GM12878 (cell line): Measurements from ENCODE around the gene CNTN4. TPM values are rescaled to one million over a fixed set of nuclear protein-coding genes. Genes with fewer than 3 reads are reported as not detected.

Experiments
- ATAC-seq: fragments of 200-7000 bp; cut with Tn5 transposase; 3 replicates; pipeline ENCODE4 v1.9.1; 2020; ENCODE audit warnings: mild to moderate bottlenecking, moderate library complexity
- BruUV-seq: library from RNA; stranded (reverse); fragments of 400-500 nt; replicated peaks from 2 replicates; lab custom pipeline; 2021; lab: Mats Ljungman, UMichigan
- CTCF ChIA-PET: fragments of 300-600 bp; sonication (Branson Sonifier 250); formaldehyde crosslinking; extraction: SDS; loops from one replicate; lab custom pipeline; 2021; ENCODE audit warnings: inconsistent platforms; lab: Yijun Ruan, JAX
- POLR2A ChIA-PET: fragments of 350-600 bp; formaldehyde crosslinking; extraction: SDS; loops from one replicate; lab custom pipeline; 2021; ENCODE audit warnings: inconsistent platforms; lab: Charles Lee
- RAD21 ChIA-PET: fragments of 300-600 bp; sonication (Branson Sonifier 250); formaldehyde crosslinking; loops from one replicate; lab custom pipeline; 2023; ENCODE audit warnings: antibody characterized with exemption; ENCODE audit not compliant: unreplicated experiment; lab: Charles Lee
- SMC1A ChIA-PET: fragments of 300-600 bp; sonication (Branson Sonifier 250); formaldehyde crosslinking; loops from one replicate; lab custom pipeline; 2023; ENCODE audit not compliant: unreplicated experiment, uncharacterized antibody; lab: Charles Lee
- DNase-seq: peaks from one replicate; pipeline ENCODE4 v3.0.0-alpha.2; 2011; ENCODE audit warnings: low read depth, low spot score
- FAIRE-seq: peaks from 3 replicates; lab custom pipeline; 2011; peaks lifted over from hg19 to GRCh38; lab: Jason Lieb, UNC
- H2AFZ ChIP-seq: 2 replicates; pipeline ENCODE4 v1.6.0; 2011; ENCODE audit warnings: low read depth, low read length, control low read depth; ENCODE audit not compliant: control insufficient read depth
- H3K27ac ChIP-seq: 2 replicates; pipeline ENCODE4 v1.5.1; 2011; ENCODE audit warnings: control low read depth; ENCODE audit not compliant: control insufficient read depth, insufficient read depth
- H3K27me3 ChIP-seq, 2 experiments: replicated peaks in 1 of 2; 2 replicates each; pipeline versions ENCODE4 v1.6.0 to v1.6.1; 2011; ENCODE audit warnings: low read length in 1 of 2; ENCODE audit not compliant: control insufficient read depth in 2 of 2, insufficient read depth in 2 of 2
- H3K36me3 ChIP-seq, 2 experiments: 2 replicates each; pipeline ENCODE4 v1.5.1; 2011; ENCODE audit warnings: low read length in 1 of 2; ENCODE audit not compliant: control insufficient read depth in 2 of 2, insufficient read depth in 2 of 2
- H3K4me1 ChIP-seq: 2 replicates; pipeline ENCODE4 v1.6.1; 2011; ENCODE audit warnings: mild to moderate bottlenecking, low read length, moderate library complexity, mixed read lengths; ENCODE audit not compliant: control insufficient read depth, insufficient read depth
- H3K4me2 ChIP-seq: 2 replicates; pipeline ENCODE4 v1.6.0; 2011; ENCODE audit warnings: control low read depth; ENCODE audit not compliant: control insufficient read depth, insufficient read depth
- H3K4me3 ChIP-seq: fragments of 200-600 bp; sonication (generic); 2 replicates; pipeline ENCODE4 v1.5.1; 2016
- H3K79me2 ChIP-seq: 2 replicates; pipeline ENCODE4 v1.6.0; 2011; ENCODE audit warnings: low read length; ENCODE audit not compliant: control insufficient read depth, insufficient read depth
- H3K9ac ChIP-seq: 2 replicates; pipeline ENCODE4 v1.8.0; 2011; ENCODE audit warnings: low read length, control low read depth, mixed read lengths; ENCODE audit not compliant: control insufficient read depth, insufficient read depth
- H3K9me3 ChIP-seq: replicated peaks from 3 replicates; pipeline ENCODE4 v1.5.1; 2011; ENCODE audit warnings: mild to moderate bottlenecking, low read length; ENCODE audit not compliant: control insufficient read depth, insufficient read depth
- H4K20me1 ChIP-seq: 2 replicates; pipeline ENCODE4 v1.6.0; 2011; ENCODE audit not compliant: control insufficient read depth, insufficient read depth
- ATF3 ChIP-seq: IDR thresholded peaks from 2 replicates; pipeline ENCODE4 v1.6.1; 2011; ENCODE audit warnings: low read depth, mild to moderate bottlenecking, low read length, moderate library complexity, borderline replicate concordance; ENCODE audit errors: extremely low read depth
- ATF7 ChIP-seq: fragments of 450-650 bp; IDR thresholded peaks from 2 replicates; pipeline ENCODE4 v1.6.1; 2016; ENCODE audit warnings: low read depth, mild to moderate bottlenecking
- GATAD2B ChIP-seq: fragments of 450-650 bp; conservative IDR thresholded peaks from 2 replicates; pipeline ENCODE4 v1.6.1; 2017; ENCODE audit warnings: low read depth, mild to moderate bottlenecking, moderate library complexity
- POLR2AphosphoS2 ChIP-seq: IDR thresholded peaks from 2 replicates; pipeline ENCODE4 v1.6.1; 2011; ENCODE audit warnings: low read depth, mild to moderate bottlenecking, low read length, improper control_type of control experiment, moderate library complexity
- SMARCA5 ChIP-seq: fragments of 450-650 bp; IDR thresholded peaks from 2 replicates; pipeline ENCODE4 v1.6.1; 2017; ENCODE audit warnings: mild to moderate bottlenecking
- SRF ChIP-seq, 2 experiments: IDR thresholded peaks; 2 replicates each; pipeline ENCODE4 v1.6.1; 2011; ENCODE audit warnings: low read depth in 2 of 2, low read length in 2 of 2, mild to moderate bottlenecking in 1 of 2, moderate library complexity in 1 of 2
- WGBS: methylation state at CpG from one replicate; pipeline ENCODE4 v1.1.6; 2016; ENCODE audit warnings: low lambda C conversion rate; ENCODE audit not compliant: insufficient replicate concordance, insufficient coverage; ENCODE audit errors: missing lambda C conversion rate; 5-methylcytosine and 5-hydroxymethylcytosine counted together
- in situ Hi-C: fragments of 300-500 bp; cut with MboI; formaldehyde crosslinking; loops from 9 replicates; pipeline ENCODE4 v1.14.3; 2018; ENCODE audit warnings: mixed read lengths
- intact Hi-C: fragments of 100-400 bp; cut with micrococcal nuclease; formaldehyde crosslinking; loops from one replicate; pipeline ENCODE4 v1.14.2; 2022; ENCODE audit not compliant: unreplicated experiment
- polyA plus RNA-seq, 11 experiments: library from polyadenylated mRNA; depleted of rRNA in 4 of 11; unstranded in 6 of 11; stranded (reverse) in 5 of 11; fragments of >200 nt; fragmentation: Nextera tagmentation in 4 of 11; fragmentation: Illumina TruSeq in 1 of 11; extraction: Ambion mirVana in 4 of 11; extraction: Trizol in 1 of 11; gene quantifications; 1 replicate in 1 of 11; 2 replicates in 10 of 11; pipeline versions ENCODE4 v1.2.1 to v1.2.3, GENCODE V29; 2011 to 2016; ENCODE audit warnings: inconsistent platforms in 2 of 11, missing spikeins in 2 of 11, low read depth in 1 of 11
- total RNA-seq, 4 experiments: library from RNA; depleted of rRNA in 3 of 4; stranded (reverse); fragments of >200 nt in 3 of 4; fragmentation: Illumina TruSeq in 1 of 4; extraction: Trizol in 1 of 4; gene quantifications; 2 replicates each; pipeline versions ENCODE4 v1.2.1 to v1.2.3, GENCODE V29; 2013 to 2021
- TF ChIP-seq, protein P1 (sequence below): fragments of 150-350 bp; IDR thresholded peaks from 2 replicates; pipeline ENCODE4 v1.6.1; 2014; ENCODE audit warnings: mild to moderate bottlenecking, low read depth, low read length

The CNTN4 gene
- total and polyA plus RNA-seq, 10 of the 15 experiments (the other 5 are each of a cell fraction or from before 2014, with no cell fraction given): 0.05 to 0.43 (median 0.15) TPM; not detected in 1

- no peaks in the 10 kb centered on the region for H3K4me1 ChIP-seq
- no peak for DNase-seq
- BruUV-seq: no TSS peak
- no peaks in the 10 kb centered on the region for H3K36me3 ChIP-seq
- FAIRE-seq: no peak
- H4K20me1 ChIP-seq: no peaks in the 10 kb centered on the region
- in situ Hi-C loops: no loop called here
- H3K79me2 ChIP-seq: no peaks in the 10 kb centered on the region
- CTCF ChIA-PET: no interaction called here
- no peak overlapping the region for H3K27ac ChIP-seq
- intact Hi-C loops: no loop called here
- H3K27me3 ChIP-seq: no peaks in the 10 kb centered on the region; a peak in 1 of 4 replicates
- H3K9me3 ChIP-seq: no peaks in the 10 kb centered on the region
- SMC1A ChIA-PET: no interaction called here
- H3K4me3 ChIP-seq: no peak overlapping the region
- WGBS: 0% methylated on average over 2 of the region's 2 CpGs
- H2AFZ ChIP-seq: no peak overlapping the region
- RAD21 ChIA-PET: no interaction called here
- no peak for ATAC-seq
- TF ChIP-seq POLR2AphosphoS2 (no peak), ATF3 (no peak), SMARCA5 (no peak), SRF (IDR thresholded peaks at IDR 0.05; ENCODE audit: low read depth in 2 of 2, low read length in 2 of 2) (no peak), ATF7 (no peak), GATAD2B (no peak)
- TF ChIP-seq, protein P1, sequence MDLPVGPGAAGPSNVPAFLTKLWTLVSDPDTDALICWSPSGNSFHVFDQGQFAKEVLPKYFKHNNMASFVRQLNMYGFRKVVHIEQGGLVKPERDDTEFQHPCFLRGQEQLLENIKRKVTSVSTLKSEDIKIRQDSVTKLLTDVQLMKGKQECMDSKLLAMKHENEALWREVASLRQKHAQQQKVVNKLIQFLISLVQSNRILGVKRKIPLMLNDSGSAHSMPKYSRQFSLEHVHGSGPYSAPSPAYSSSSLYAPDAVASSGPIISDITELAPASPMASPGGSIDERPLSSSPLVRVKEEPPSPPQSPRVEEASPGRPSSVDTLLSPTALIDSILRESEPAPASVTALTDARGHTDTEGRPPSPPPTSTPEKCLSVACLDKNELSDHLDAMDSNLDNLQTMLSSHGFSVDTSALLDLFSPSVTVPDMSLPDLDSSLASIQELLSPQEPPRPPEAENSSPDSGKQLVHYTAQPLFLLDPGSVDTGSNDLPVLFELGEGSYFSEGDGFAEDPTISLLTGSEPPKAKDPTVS: no peak
- POLR2A ChIA-PET: no interaction called here
- no peak overlapping the region for H3K9ac ChIP-seq
- H3K4me2 ChIP-seq: no peak overlapping the region
Observed at GRCh38 chr3:2889736-2890135, 791.1 kb downstream of the CNTN4 start.
